ENCODE measurements around the gene CHN2.
"Not testable (repeated sequence)": the region's sequence is repeated elsewhere in the genome, so short reads cannot be mapped to it uniquely, and the experiment has no call there.

- not testable (repeated sequence) for TF ChIP-seq MAFK (IDR thresholded peaks at IDR 0.05; ENCODE audit: partially characterized antibody); POLR2A (IDR thresholded peaks at IDR 0.05; ENCODE audit: low read length); CTCF (IDR thresholded peaks at IDR 0.05)
These were observed 334.0 kb downstream of the CHN2 start for GRCh38 chr7:29528526-29528925.

Data from A549 (cell line).